NB4 (cell line): ENCODE data around the gene CDC42EP3.

ENCODE experiments used
- DNase-seq: peaks from one replicate; pipeline ENCODE4 v3.0.0; 2010; ENCODE audit warnings: low read depth
- H3K4me3 ChIP-seq: one replicate; pipeline ENCODE4 v1.5.1; 2011; ENCODE audit warnings: mild to moderate bottlenecking, low read depth, low read length, moderate library complexity
- CTCF ChIP-seq: IDR thresholded peaks from one replicate; pipeline ENCODE4 v1.5.1; 2012; ENCODE audit warnings: low read depth, low read length
- MYC ChIP-seq: IDR thresholded peaks from 2 replicates; pipeline ENCODE4 v1.6.1; 2011; ENCODE audit warnings: low read depth, low read length
- POLR2A ChIP-seq: IDR thresholded peaks from 2 replicates; pipeline ENCODE4 v1.6.1; 2011; ENCODE audit warnings: mild to moderate bottlenecking; ENCODE audit not compliant: insufficient read length; ENCODE audit errors: extremely low read depth
- TF ChIP-seq, protein P1 (sequence below): IDR thresholded peaks from 2 replicates; pipeline ENCODE4 v1.6.1; 2011; ENCODE audit warnings: low read depth, low read length

Gene CDC42EP3

DNA sequence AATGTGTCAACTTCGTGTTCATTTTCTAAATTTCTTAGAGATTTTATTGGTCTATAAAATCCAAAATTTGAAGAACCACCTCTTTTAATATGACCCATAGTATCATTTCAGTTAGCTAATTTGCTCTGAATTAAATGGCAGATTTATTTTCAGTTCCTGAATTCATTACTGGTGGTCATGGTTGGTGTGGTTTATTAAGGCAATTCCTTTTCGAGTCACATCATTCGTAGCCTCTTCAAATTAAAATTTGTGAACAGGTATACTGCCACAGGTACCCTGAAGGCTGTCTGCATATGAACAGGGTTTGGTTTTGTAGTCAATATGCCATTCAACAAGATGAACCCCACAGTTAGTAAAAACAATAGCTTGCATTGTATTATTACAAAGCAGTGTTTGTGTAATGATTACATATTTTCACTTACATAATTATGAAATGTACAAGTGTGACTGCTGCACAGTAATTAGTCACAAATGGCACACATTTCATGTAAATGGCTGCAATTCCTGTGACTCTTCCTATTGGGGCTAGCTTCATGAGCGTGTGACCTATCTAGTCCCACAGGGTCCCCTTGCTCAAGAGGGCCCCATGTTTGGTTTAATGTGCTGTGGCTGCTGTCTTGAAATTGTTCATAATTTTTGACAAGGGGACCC, 48.9 kb downstream of the CDC42EP3 start:
- no peak for DNase-seq
- no peak overlapping the region for H3K4me3 ChIP-seq
- TF ChIP-seq CTCF = no peak
- no peak for TF ChIP-seq MYC
- no peak for TF ChIP-seq POLR2A
- TF ChIP-seq, protein P1, sequence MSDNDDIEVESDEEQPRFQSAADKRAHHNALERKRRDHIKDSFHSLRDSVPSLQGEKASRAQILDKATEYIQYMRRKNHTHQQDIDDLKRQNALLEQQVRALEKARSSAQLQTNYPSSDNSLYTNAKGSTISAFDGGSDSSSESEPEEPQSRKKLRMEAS = no peak

- TF ChIP-seq, protein P1 = no peak
- TF ChIP-seq POLR2A (no peak), CTCF (no peak), MYC (no peak)
- DNase-seq = no peak
- no peak overlapping the region for H3K4me3 ChIP-seq
Observed at GRCh38 chr2:37621199-37621598, 50.2 kb downstream of the CDC42EP3 start.

DNA sequence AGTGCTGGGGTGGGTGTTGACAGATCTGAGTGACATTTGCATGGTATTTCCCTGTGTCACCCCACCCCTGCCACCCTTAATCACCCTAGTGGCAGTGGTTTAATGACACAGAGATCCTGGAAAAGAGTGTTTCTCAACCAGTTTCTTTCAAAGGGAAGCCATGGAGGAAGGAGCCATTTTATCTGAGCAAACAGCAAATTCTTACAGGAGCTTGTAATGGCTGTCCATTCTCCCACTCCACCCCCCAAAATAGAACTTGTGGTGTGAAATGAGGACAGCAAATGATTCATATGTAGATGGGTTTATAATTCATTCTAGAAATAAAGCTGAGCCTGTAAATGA, 51.5 kb downstream of the CDC42EP3 start:
- H3K4me3 ChIP-seq = no peak overlapping the region
- DNase-seq = no peak
- no peak for TF ChIP-seq CTCF
- TF ChIP-seq MYC = no peak
- TF ChIP-seq, protein P1 = no peak
- no peak for TF ChIP-seq POLR2A

DNA sequence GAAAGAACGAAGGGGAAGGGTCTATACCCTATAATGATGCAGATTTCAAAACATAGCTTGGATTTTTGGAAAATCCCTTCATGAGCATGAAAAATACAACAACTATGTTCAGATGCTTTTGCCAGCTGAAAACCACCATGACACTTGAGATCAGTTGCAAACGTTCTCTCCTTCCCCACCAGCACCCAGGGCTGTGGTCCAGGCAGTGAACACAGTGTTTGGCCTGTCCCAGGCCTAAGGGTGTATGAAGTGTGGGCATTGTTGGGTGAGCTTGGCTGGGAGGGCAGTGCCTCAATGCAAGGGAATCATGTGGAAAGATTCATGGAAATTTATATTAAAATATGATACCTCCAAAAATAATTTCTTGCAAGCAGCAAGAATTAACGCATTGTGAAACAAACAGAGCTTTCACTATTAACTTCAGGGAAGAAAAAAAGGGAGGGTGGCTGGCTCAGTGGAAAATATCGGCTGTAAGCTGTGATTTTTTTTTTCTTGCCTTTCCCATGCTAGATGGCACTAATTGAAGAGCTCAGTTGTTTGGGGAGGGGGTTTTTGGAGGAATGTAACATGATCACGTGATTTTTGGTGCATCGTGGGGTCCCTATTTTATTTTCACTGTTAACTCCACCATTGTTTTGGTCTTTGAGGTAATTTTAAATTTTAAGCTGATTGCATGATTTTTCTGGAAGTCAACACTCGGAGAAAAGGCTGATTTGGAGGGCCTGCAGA, 52.0 kb downstream of the CDC42EP3 start:
- no peak for DNase-seq
- no peak for TF ChIP-seq CTCF
- TF ChIP-seq MYC = no peak
- no peak for TF ChIP-seq POLR2A
- TF ChIP-seq, protein P1 = no peak

GRCh38 chr2:37618326-37618725, 53.1 kb downstream of the CDC42EP3 start:
- no peak for DNase-seq
- no peak overlapping the region for H3K4me3 ChIP-seq
- TF ChIP-seq POLR2A (no peak), CTCF (no peak)
- TF ChIP-seq, protein P1 = no peak

More for the DNA sequence above, 52.0 kb downstream of the CDC42EP3 start:
- no peak overlapping the region for H3K4me3 ChIP-seq
